Islet precursor cell (in vitro differentiated cells): ENCODE data around the gene PRKCE.

Experiments used
- DNase-seq: peaks from one replicate; pipeline ENCODE4 v3.0.0-alpha.2; 2018

The PRKCE gene

GRCh38 chr2:45950606-45951005 is 299.1 kb downstream of the PRKCE start:
- peak; percentile 22 for DNase-seq

- peak; percentile 29 for DNase-seq
Observed at GRCh38 chr2:45951025-45951727, 299.7 kb downstream of the PRKCE start.

GRCh38 chr2:45952591-45952990 is 301.1 kb downstream of the PRKCE start:
- DNase-seq: peak; percentile 7

- DNase-seq: peak; percentile 27
Observed at GRCh38 chr2:45953376-45954027, 302.0 kb downstream of the PRKCE start.

GRCh38 chr2:45954233-45954850 is 302.9 kb downstream of the PRKCE start:
- no peak for DNase-seq

GRCh38 chr2:45957533-45958227 is 306.2 kb downstream of the PRKCE start:
- peak; percentile 17 for DNase-seq

GRCh38 chr2:45960057-45960863 is 308.8 kb downstream of the PRKCE start:
- peak; percentile 18 for DNase-seq

GRCh38 chr2:45962177-45962921 is 310.9 kb downstream of the PRKCE start:
- DNase-seq: peak; percentile 15

GRCh38 chr2:45963816-45964215 is 312.3 kb downstream of the PRKCE start:
- no peak for DNase-seq

GRCh38 chr2:45964223-45964841 is 312.9 kb downstream of the PRKCE start:
- DNase-seq: no peak

- no peak for DNase-seq
Observed at GRCh38 chr2:45964906-45965305, 313.4 kb downstream of the PRKCE start.

GRCh38 chr2:45965871-45966498 is 314.5 kb downstream of the PRKCE start:
- peak; percentile 29 for DNase-seq

- DNase-seq: peak; percentile 24
Observed at GRCh38 chr2:45968946-45969584, 317.6 kb downstream of the PRKCE start.

GRCh38 chr2:45973426-45973825 is 322.0 kb downstream of the PRKCE start:
- no peak for DNase-seq

GRCh38 chr2:45974056-45974455 is 322.6 kb downstream of the PRKCE start:
- DNase-seq: peak; percentile 12

GRCh38 chr2:45974762-45975408 is 323.4 kb downstream of the PRKCE start:
- peak; percentile 30 for DNase-seq

- DNase-seq: peak; percentile 30
Observed at GRCh38 chr2:45975752-45976517, 324.5 kb downstream of the PRKCE start.

- peak; percentile 45 for DNase-seq
Observed at GRCh38 chr2:45978302-45978859, 326.9 kb downstream of the PRKCE start.

GRCh38 chr2:45979065-45979464 is 327.6 kb downstream of the PRKCE start:
- peak; percentile 12 for DNase-seq
